GM19351 (cell line): ENCODE measurements around the gene SMG9.
"Not testable (repeated sequence)": the region's sequence is repeated elsewhere in the genome, so short reads cannot be mapped to it uniquely, and the experiment has no call there.

Experiments used
- ATAC-seq: cut with Tn5 transposase; IDR thresholded peaks from one replicate; pipeline ENCODE4 v1.9.1; 2021; ENCODE audit warnings: mild to moderate bottlenecking, moderate library complexity; ENCODE audit not compliant: unreplicated experiment

SMG9 gene

GRCh38 chr19:43780706-43781525 is 26.2 kb upstream of the SMG9 start, which contains the start of gene KCNN4:
Gene KCNN4, minus strand, starts transcription at chr19:43780973. Its CDS starts 112 bp downstream, at chr19:43780861.
- ATAC-seq, result peak; percentile 31

GRCh38 chr19:43779820-43780219 is 25.1 kb upstream of the SMG9 start:
- ATAC-seq, result no peak

GRCh38 chr19:43779147-43779819 is 24.5 kb upstream of the SMG9 start:
- no peak for ATAC-seq

GRCh38 chr19:43778651-43779050 is 23.9 kb upstream of the SMG9 start:
- no peak for ATAC-seq

GRCh38 chr19:43777163-43777695 is 22.5 kb upstream of the SMG9 start:
- ATAC-seq, result no peak

- no peak for ATAC-seq
Observed at GRCh38 chr19:43776286-43776685, 21.5 kb upstream of the SMG9 start.

GRCh38 chr19:43775299-43775890 is 20.6 kb upstream of the SMG9 start:
- ATAC-seq, result no peak

GRCh38 chr19:43774940-43775258 is 20.1 kb upstream of the SMG9 start:
- ATAC-seq, result not testable (repeated sequence)

GRCh38 chr19:43774103-43774939 is 19.6 kb upstream of the SMG9 start:
- ATAC-seq, result no peak

- no peak for ATAC-seq
Observed at GRCh38 chr19:43773725-43774102, 19.0 kb upstream of the SMG9 start.

GRCh38 chr19:43769256-43769655 is 14.5 kb upstream of the SMG9 start:
- no peak for ATAC-seq

- no peak for ATAC-seq
Observed at GRCh38 chr19:43768273-43769050, 13.7 kb upstream of the SMG9 start.

- no peak for ATAC-seq
Observed at GRCh38 chr19:43767818-43768217, 13.1 kb upstream of the SMG9 start.

GRCh38 chr19:43767316-43767715 is 12.6 kb upstream of the SMG9 start:
- no peak for ATAC-seq

- ATAC-seq, result no peak
Observed at GRCh38 chr19:43766755-43767043, 11.9 kb upstream of the SMG9 start.

- ATAC-seq, result peak; percentile 68
Observed at GRCh38 chr19:43765109-43765876, 10.5 kb upstream of the SMG9 start.

- not testable (repeated sequence) for ATAC-seq
Observed at GRCh38 chr19:43764684-43765083, 9.9 kb upstream of the SMG9 start.

- ATAC-seq, result no peak
Observed at GRCh38 chr19:43763473-43763939, 8.7 kb upstream of the SMG9 start.

GRCh38 chr19:43762814-43763213 is 8.1 kb upstream of the SMG9 start:
- ATAC-seq, result no peak
